Muscle of leg (tissue), 11 donors: Measurements from ENCODE around the gene OTUB1. TPM values are rescaled to one million over a fixed set of nuclear protein-coding genes. Genes with fewer than 3 reads are reported as not detected.

Experiments used
- DNase-seq: peaks from one replicate; pipeline ENCODE4 v3.0.0; 2013
- H3K27ac ChIP-seq: one replicate; pipeline ENCODE4 v1.5.1; 2013; ENCODE audit warnings: mild to moderate bottlenecking, low read length, control low read depth
- H3K27me3 ChIP-seq: one replicate; pipeline ENCODE4 v1.6.1; 2013; ENCODE audit warnings: low read length; ENCODE audit not compliant: control insufficient read depth, insufficient read depth
- H3K36me3 ChIP-seq: one replicate; pipeline ENCODE4 v1.6.1; 2013; ENCODE audit warnings: low read length; ENCODE audit not compliant: control insufficient read depth, insufficient read depth
- H3K4me1 ChIP-seq: one replicate; pipeline ENCODE4 v1.6.1; 2013; ENCODE audit warnings: low read length; ENCODE audit not compliant: control insufficient read depth, insufficient read depth
- H3K4me3 ChIP-seq: one replicate; pipeline ENCODE4 v1.5.1; 2013; ENCODE audit warnings: low read length, control low read depth
- H3K9me3 ChIP-seq: replicated peaks from 2 replicates; pipeline ENCODE4 v1.6.1; 2013; ENCODE audit warnings: low read depth, low read length; ENCODE audit not compliant: control insufficient read depth
- WGBS: methylation state at CpG from one replicate; pipeline ENCODE4 v1.1.5; 2013; ENCODE audit warnings: missing lambda C conversion rate; ENCODE audit not compliant: insufficient coverage; 5-methylcytosine and 5-hydroxymethylcytosine counted together
- polyA plus RNA-seq, 8 donors: library from polyadenylated mRNA; unstranded; fragments of 120-200 nt; gene quantifications; one replicate each; pipeline versions ENCODE4 v1.2.1 to v1.2.3, GENCODE V29; 2013; ENCODE audit warnings: inconsistent platforms in 1 of 8, low replicate concordance in 1 of 8; ENCODE audit not compliant: insufficient read length in 8 of 8, insufficient read depth in 1 of 8
- total RNA-seq: library from RNA; stranded (reverse); fragments of 120-200 nt; gene quantifications from one replicate; pipeline ENCODE4 v1.2.4, GENCODE V29; 2013

The OTUB1 gene
- total and polyA plus RNA-seq, 9 donors = 19.9 to 61.9 (median 54.8) TPM

DNA sequence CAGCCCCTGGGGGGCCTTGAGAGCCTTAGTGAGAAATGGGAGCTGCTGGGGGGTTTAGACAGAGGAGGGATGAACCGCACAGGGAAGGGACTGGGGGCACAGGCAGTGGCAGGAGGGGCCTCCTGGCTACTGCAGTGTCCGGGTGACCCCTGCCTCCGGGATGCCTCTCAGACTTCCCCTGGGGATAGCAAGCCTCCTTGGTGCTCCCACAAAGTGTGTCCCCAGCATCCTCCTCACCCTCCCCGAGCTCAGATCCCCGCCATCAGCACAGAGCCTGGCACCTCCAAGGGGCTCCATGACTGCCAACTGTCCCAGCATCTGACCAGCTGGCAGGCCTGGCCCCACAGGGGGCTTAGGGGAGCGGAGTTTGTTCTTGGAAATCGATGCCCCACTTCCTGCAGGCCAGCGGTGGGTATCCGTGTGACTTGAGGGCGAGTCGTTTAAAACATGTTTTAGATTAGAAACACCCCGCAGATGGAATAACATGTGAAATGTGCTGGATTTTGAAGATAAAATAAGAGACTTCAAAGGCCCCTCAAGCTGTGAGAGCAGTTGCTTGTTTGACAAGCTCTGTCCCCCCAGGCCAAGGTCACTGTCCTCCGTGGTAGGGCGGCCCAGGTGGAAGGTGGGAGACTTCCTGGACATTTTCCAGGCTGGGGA is 36.0 kb downstream of the OTUB1 start:
- Histone ChIP-seq H3K27ac (no peak overlapping the region), H3K27me3 (no peaks in the 10 kb centered on the region), H3K36me3 (no peaks in the 10 kb centered on the region), H3K4me1 (peaks cover 56% of the 10 kb centered on the region), H3K4me3 (no peak overlapping the region), H3K9me3 (no peaks in the 10 kb centered on the region)
- DNase-seq = no peak
- 44% methylated on average over 6 of the region's 14 CpGs for WGBS

DNA sequence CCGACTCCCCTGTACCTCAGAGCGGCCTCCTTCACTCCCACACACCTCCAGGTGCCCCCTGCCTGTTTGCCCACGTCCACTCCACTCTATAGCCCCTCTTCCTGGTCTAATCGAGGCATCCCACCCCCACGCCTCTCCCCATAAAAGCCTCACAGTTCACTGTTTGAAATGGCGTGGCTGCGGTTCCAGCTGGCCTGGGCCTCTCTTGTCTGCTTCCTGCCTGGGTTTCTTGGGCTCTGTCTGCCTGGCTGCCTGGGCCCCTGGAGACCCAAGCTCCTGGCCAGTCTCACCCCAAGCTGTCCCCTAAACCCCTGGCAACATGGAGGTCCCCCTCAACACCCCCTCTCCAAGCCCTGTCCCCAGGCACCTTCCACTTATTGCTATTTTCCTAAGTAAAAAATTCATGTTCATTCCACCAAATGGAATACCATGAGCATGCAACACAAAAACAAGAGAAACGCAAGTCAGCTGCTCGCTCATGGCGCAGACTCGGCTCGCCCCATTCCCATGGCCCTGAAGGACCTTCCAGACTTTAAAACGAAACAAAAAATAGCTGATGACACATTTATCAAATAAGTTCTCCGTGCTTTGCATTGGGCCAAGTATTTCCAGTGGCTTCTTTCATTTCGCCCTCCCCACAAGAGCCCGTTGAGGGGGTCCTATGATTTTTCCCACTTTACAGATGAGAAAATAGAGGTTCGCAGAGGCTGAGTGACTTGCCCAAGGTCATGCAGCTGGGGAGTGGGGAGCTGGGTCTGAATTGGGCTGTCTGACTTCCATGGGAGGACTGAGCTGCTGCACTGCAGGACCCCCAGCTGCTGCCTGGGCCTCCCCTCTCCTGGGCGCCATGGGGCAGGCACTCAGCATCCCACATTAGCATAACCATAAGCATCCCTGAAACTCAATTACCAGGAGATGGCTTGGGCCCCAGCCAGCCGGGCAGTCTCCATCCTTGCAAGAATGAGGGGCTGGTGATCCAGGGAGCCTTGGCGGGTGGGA is 37.8 kb downstream of the OTUB1 start:
- DNase-seq = no peak
- no peak overlapping the region for H3K4me3 ChIP-seq
- 63% methylated on average over 17 of the region's 20 CpGs for WGBS
- no peaks in the 10 kb centered on the region for H3K36me3 ChIP-seq
- H3K9me3 ChIP-seq = no peaks in the 10 kb centered on the region
- H3K27ac ChIP-seq = peak overlapping the region; percentile 29
- H3K27me3 ChIP-seq = peaks cover 7% of the 10 kb centered on the region
- peaks cover 56% of the 10 kb centered on the region for H3K4me1 ChIP-seq

DNA sequence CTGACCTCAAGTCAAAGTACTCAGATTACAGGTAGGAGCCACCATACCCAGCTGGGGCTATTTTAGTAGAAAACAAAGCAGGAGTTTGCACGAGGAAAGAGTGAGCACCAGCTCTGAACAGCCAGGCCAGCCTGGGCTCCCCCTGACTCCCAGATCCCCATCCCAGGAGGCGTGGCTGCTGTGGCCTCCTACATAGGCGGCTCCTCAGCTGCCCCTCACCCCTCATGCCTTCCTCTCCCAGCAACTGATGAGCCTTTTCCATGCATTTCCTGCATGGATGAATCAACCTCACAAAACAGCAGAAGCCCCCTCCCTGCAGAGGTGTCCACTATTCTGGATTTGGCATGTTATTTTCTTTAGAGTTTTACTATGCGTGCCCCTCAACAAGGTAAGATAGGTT is 39.0 kb downstream of the OTUB1 start:
- H3K4me3 ChIP-seq = no peak overlapping the region

DNA sequence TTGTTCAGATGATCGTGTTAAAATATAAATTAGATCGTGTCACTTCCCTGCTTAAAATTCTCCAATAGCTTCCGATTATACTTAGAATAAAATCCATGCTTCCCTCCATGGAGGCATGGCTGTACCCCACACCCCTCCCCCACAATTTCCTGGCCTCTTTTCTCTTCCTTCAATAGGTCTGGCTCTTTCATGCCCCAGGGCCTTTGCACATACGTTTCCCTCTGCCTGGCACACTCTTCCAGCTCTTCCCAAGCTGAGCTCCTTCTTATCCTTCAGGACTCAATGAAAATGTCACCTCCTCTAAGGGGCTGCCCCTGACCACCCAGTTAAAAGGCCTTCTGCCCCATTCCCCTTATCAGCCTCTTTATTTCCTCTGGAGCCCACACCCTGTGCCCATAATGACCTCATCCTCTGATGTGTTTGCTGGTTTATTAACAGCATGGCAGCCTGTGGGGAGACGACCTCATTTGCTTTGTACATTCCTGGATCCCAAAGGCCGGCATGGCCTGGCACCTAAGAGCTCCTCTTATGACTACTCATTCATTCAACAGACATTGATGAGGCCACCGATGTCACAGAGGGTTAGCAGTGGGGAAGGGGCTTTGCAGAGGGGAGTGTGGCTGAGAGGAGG is 40.5 kb downstream of the OTUB1 start:
- H3K36me3 ChIP-seq = no peaks in the 10 kb centered on the region
- H3K4me3 ChIP-seq = no peak overlapping the region
- peaks cover 48% of the 10 kb centered on the region for H3K4me1 ChIP-seq
- peaks cover 9% of the 10 kb centered on the region for H3K27me3 ChIP-seq
- H3K27ac ChIP-seq = no peak overlapping the region
- WGBS = 88% methylated on average over 3 of the region's 7 CpGs
- H3K9me3 ChIP-seq = no peaks in the 10 kb centered on the region
- no peak for DNase-seq

More for the DNA sequence above, 39.0 kb downstream of the OTUB1 start:
- no peaks in the 10 kb centered on the region for H3K36me3 ChIP-seq
- no peak overlapping the region for H3K27ac ChIP-seq
- no peaks in the 10 kb centered on the region for H3K9me3 ChIP-seq
- WGBS = 59% methylated on average over 3 of the region's 4 CpGs
- DNase-seq = no peak
- H3K4me1 ChIP-seq = peaks cover 55% of the 10 kb centered on the region
- peaks cover 9% of the 10 kb centered on the region for H3K27me3 ChIP-seq

DNA sequence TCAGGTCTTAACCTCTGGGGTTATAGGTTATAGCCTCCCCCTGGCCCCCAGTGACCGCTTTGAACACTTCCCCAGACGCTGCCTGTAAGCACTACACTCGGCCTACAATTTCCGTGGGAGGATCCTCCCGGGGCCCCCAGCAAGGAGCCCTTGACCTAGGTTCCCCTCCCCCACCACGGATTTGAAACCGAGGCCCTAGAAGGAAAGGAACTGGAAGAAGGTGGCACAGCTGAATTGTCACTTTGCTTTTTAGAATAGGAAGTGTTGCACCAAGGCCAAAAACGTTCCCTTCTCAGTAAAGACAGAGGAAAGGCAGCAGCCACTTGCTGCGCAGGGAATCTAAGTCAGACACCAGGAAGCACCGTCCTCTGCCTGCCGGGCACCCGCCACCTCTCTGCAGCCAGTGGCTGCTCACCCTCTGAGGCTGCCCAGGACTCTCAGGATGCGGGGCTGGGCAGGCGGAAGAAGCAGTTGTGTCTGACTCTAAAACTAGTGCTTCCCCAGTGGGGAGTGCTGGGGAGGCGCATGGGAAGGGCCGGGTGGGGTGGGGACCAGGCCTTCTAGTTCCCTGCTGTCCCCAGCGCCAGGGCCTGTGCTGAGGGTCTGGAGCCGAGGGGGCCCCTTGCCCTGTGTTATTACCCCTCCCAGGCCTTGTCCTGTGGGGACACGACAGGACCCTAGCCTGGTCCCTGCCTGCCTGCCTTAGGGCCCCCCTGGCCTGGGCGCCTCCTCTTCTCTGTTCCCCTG is 41.6 kb downstream of the OTUB1 start:
- WGBS = 44% methylated on average over 9 of the region's 20 CpGs
- H3K27me3 ChIP-seq = peaks cover 13% of the 10 kb centered on the region
- H3K4me3 ChIP-seq = no peak overlapping the region
- H3K4me1 ChIP-seq = peaks cover 40% of the 10 kb centered on the region
- DNase-seq = peak; percentile 71
- no peak overlapping the region for H3K27ac ChIP-seq
- H3K36me3 ChIP-seq = no peaks in the 10 kb centered on the region
- H3K9me3 ChIP-seq = no peaks in the 10 kb centered on the region

DNA sequence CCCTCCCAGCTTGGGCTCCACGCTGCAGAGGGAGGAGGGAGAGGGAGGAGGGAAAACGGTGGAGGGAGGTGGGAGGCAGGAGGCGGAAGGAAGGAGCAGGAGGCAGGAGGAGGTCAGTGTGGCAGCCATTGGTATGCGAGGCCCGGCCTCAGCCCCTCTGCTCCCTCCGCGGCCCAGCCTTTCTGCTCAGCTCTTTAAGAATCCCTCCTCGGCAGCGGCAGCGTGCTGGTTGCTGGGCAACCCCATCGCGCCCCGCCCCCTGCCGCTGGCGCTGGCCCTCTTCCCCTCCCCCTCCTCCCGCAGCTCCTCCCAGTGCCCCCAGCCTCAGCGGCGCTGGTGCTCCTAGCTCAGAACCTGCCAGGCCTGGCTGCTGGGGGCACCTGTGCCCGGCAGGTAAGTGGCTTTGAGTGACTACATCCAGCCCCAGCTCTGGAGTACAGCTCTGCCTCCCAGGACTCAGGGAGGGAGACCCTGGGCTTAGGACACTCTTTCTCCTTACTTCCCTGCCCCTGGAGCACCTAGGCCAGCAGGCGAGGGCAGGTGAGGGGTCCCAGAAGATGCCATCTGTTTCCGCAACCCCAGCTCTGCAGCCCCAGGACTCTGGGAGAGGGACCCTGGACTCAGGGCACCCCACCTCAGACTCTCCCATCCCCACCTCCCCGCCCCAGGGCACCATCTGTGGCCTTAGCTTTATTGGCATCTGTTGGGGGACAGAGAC is 42.3 kb downstream of the OTUB1 start:
- Histone ChIP-seq H3K27ac (no peak overlapping the region), H3K9me3 (no peaks in the 10 kb centered on the region), H3K27me3 (peaks cover 16% of the 10 kb centered on the region), H3K4me1 (peaks cover 36% of the 10 kb centered on the region), H3K36me3 (no peaks in the 10 kb centered on the region), H3K4me3 (no peak overlapping the region)
- peak; percentile 46 for DNase-seq
- 7% methylated on average over 6 of the region's 22 CpGs for WGBS

DNA sequence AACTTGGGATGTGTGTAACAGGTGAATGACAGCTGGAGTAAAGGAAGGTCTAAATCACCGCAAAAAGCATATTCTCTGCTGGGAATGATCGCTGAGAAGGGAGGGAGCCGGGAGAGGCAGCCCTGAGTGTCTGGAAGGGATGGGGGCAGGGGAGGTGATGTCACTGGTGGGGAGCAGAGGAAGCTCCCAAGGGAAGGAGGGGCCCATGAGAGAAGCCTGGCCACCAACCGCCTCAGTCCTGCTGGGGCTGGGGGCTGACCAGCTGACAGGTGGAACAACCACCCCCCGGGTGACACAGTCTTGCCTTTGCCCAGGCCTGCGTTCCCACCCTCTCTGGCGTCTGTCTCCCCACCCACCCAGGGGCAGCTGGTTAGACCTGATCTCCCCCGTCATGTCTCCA is 43.5 kb downstream of the OTUB1 start:
- Histone ChIP-seq H3K9me3 (no peaks in the 10 kb centered on the region), H3K27me3 (peaks cover 26% of the 10 kb centered on the region), H3K4me1 (peaks cover 32% of the 10 kb centered on the region), H3K27ac (no peak overlapping the region), H3K4me3 (no peak overlapping the region), H3K36me3 (no peaks in the 10 kb centered on the region)
- DNase-seq = no peak
- 46% methylated on average over 6 of the region's 8 CpGs for WGBS

DNA sequence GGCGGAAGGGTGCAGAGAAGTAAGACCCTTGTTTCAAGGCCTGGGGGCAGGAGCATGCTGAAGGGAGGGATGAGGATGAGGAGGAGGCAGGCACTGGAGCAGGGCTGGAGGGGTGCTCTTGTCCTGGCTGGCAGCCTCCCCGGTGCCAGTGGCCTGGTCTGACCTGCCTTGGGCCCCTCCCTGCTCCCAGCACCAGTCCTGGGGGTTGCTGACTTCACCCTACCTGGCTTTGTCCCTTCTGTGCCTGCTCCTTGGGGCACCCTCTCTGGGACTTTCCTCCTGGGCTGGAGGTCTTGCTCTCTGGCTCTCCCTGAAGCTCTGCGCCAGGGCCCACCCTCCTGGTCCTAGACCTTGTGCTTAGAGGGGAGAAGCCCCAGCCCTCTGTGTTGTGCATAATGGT is 44.8 kb downstream of the OTUB1 start:
- Histone ChIP-seq H3K4me1 (peaks cover 34% of the 10 kb centered on the region), H3K27me3 (peaks cover 31% of the 10 kb centered on the region), H3K9me3 (no peaks in the 10 kb centered on the region), H3K27ac (no peak overlapping the region), H3K4me3 (no peak overlapping the region), H3K36me3 (no peaks in the 10 kb centered on the region)
- WGBS = 78% methylated on average over 2 of the region's 3 CpGs
- DNase-seq = no peak

DNA sequence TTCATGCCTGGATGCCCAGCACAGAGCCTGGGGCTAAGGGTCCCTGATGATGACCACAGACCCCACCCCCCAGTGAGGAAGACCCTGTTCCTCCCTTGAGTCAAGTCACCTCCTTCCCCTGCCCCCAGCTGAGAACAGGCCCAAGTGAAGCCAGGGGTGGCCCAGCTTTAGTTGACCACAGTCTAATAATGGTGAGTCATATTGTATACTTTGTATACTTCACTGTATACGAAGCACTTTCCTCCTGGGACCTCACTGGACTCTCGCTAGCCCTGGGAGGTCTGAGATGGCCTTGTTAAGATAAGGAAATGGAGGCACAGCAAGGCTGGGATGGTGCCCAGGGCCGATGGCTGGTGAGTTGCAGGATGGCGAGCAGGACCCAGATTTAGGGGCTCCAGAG is 45.8 kb downstream of the OTUB1 start:
- Histone ChIP-seq H3K9me3 (no peaks in the 10 kb centered on the region), H3K4me1 (peaks cover 41% of the 10 kb centered on the region), H3K27me3 (peaks cover 37% of the 10 kb centered on the region), H3K27ac (no peak overlapping the region), H3K36me3 (no peaks in the 10 kb centered on the region), H3K4me3 (no peak overlapping the region)
- no peak for DNase-seq
- 73% methylated on average over 2 of the region's 4 CpGs for WGBS
